Adipocyte (in vitro differentiated cells): Measurements from ENCODE around the gene PIGU.

ENCODE experiments used
- DNase-seq: peaks from one replicate; pipeline ENCODE4 v3.0.0-alpha.2; 2015; ENCODE audit warnings: low read depth
- H3K27me3 ChIP-seq: replicated peaks from 2 replicates; pipeline ENCODE4 v1.7.0; 2013; ENCODE audit warnings: mild to moderate bottlenecking, low read length, moderate library complexity; ENCODE audit not compliant: control insufficient read depth, insufficient read depth
- H3K36me3 ChIP-seq: 2 replicates; pipeline ENCODE4 v1.7.0; 2013; ENCODE audit warnings: low read length, mild to moderate bottlenecking, moderate library complexity; ENCODE audit not compliant: control insufficient read depth, insufficient read depth, severe bottlenecking
- H3K4me1 ChIP-seq: 2 replicates; pipeline ENCODE4 v1.7.0; 2013; ENCODE audit warnings: mild to moderate bottlenecking, low read length, moderate library complexity; ENCODE audit not compliant: control insufficient read depth, insufficient read depth
- H3K4me3 ChIP-seq: 2 replicates; pipeline ENCODE4 v1.7.0; 2013; ENCODE audit warnings: mild to moderate bottlenecking, low read length, moderate library complexity
- H3K9ac ChIP-seq: 2 replicates; pipeline ENCODE4 v1.7.0; 2013; ENCODE audit warnings: mild to moderate bottlenecking, low read length, moderate library complexity
- H3K9me3 ChIP-seq: 2 replicates; pipeline ENCODE4 v1.7.0; 2013; ENCODE audit warnings: mild to moderate bottlenecking, low read length, moderate library complexity; ENCODE audit not compliant: control insufficient read depth

Gene PIGU

GRCh38 chr20:34544109-34544796 lies 132.6 kb downstream of the PIGU start:
- Histone ChIP-seq H3K36me3 (peaks cover 30% of the 10 kb centered on the region), H3K9ac (no peak overlapping the region), H3K4me3 (no peak overlapping the region), H3K4me1 (no peaks in the 10 kb centered on the region), H3K27me3 (no peaks in the 10 kb centered on the region), H3K9me3 (no peaks in the 10 kb centered on the region)
- no peak for DNase-seq

GRCh38 chr20:34543463-34544056 lies 133.3 kb downstream of the PIGU start:
- H3K36me3 ChIP-seq: peaks cover 34% of the 10 kb centered on the region
- no peaks in the 10 kb centered on the region for H3K9me3 ChIP-seq
- no peak overlapping the region for H3K4me3 ChIP-seq
- DNase-seq: no peak
- no peaks in the 10 kb centered on the region for H3K27me3 ChIP-seq
- no peak overlapping the region for H3K9ac ChIP-seq
- no peaks in the 10 kb centered on the region for H3K4me1 ChIP-seq

- Histone ChIP-seq H3K27me3 (no peaks in the 10 kb centered on the region), H3K9me3 (no peaks in the 10 kb centered on the region), H3K4me3 (no peak overlapping the region), H3K4me1 (peaks cover 3% of the 10 kb centered on the region), H3K36me3 (peaks cover 36% of the 10 kb centered on the region), H3K9ac (no peak overlapping the region)
- DNase-seq: no peak
These were observed 134.5 kb downstream of the PIGU start for GRCh38 chr20:34542439-34542838.

GRCh38 chr20:34541917-34542316 lies 135.0 kb downstream of the PIGU start:
- DNase-seq: no peak
- H3K9ac ChIP-seq: no peak overlapping the region
- no peak overlapping the region for H3K4me3 ChIP-seq
- H3K36me3 ChIP-seq: peaks cover 42% of the 10 kb centered on the region
- no peaks in the 10 kb centered on the region for H3K9me3 ChIP-seq
- peaks cover 3% of the 10 kb centered on the region for H3K4me1 ChIP-seq
- no peaks in the 10 kb centered on the region for H3K27me3 ChIP-seq

- no peak overlapping the region for H3K9ac ChIP-seq
- H3K4me1 ChIP-seq: peaks cover 3% of the 10 kb centered on the region
- no peak overlapping the region for H3K4me3 ChIP-seq
- H3K36me3 ChIP-seq: peaks cover 45% of the 10 kb centered on the region
- no peaks in the 10 kb centered on the region for H3K27me3 ChIP-seq
- no peak for DNase-seq
- H3K9me3 ChIP-seq: no peaks in the 10 kb centered on the region
These were observed 135.5 kb downstream of the PIGU start for GRCh38 chr20:34541264-34541901.

GRCh38 chr20:34540596-34541263 lies 136.2 kb downstream of the PIGU start:
- no peak overlapping the region for H3K4me3 ChIP-seq
- DNase-seq: no peak
- H3K27me3 ChIP-seq: no peaks in the 10 kb centered on the region
- H3K4me1 ChIP-seq: peaks cover 3% of the 10 kb centered on the region
- H3K9me3 ChIP-seq: no peaks in the 10 kb centered on the region
- peaks cover 51% of the 10 kb centered on the region for H3K36me3 ChIP-seq
- H3K9ac ChIP-seq: no peak overlapping the region

- Histone ChIP-seq H3K36me3 (peaks cover 61% of the 10 kb centered on the region), H3K4me1 (peaks cover 3% of the 10 kb centered on the region), H3K27me3 (no peaks in the 10 kb centered on the region), H3K9ac (no peak overlapping the region), H3K4me3 (no peak overlapping the region), H3K9me3 (no peaks in the 10 kb centered on the region)
- DNase-seq: no peak
These were observed 137.1 kb downstream of the PIGU start for GRCh38 chr20:34539756-34540155.

- peaks cover 71% of the 10 kb centered on the region for H3K36me3 ChIP-seq
- peak overlapping the region; percentile 44 for H3K9ac ChIP-seq
- DNase-seq: peak; percentile 79
These were observed 138.2 kb downstream of the PIGU start for GRCh38 chr20:34538671-34539123.

GRCh38 chr20:34537651-34538050 lies 139.2 kb downstream of the PIGU start:
- Histone ChIP-seq H3K9me3 (no peaks in the 10 kb centered on the region), H3K9ac (no peak overlapping the region), H3K36me3 (peaks cover 75% of the 10 kb centered on the region), H3K4me1 (peaks cover 3% of the 10 kb centered on the region), H3K4me3 (no peak overlapping the region), H3K27me3 (no peaks in the 10 kb centered on the region)
- DNase-seq: no peak

More at GRCh38 chr20:34538671-34539123, 138.2 kb downstream of the PIGU start:
- H3K4me3 ChIP-seq: no peak overlapping the region
- H3K27me3 ChIP-seq: no peaks in the 10 kb centered on the region
- no peaks in the 10 kb centered on the region for H3K9me3 ChIP-seq
- peaks cover 3% of the 10 kb centered on the region for H3K4me1 ChIP-seq

- no peaks in the 10 kb centered on the region for H3K27me3 ChIP-seq
- H3K9ac ChIP-seq: no peak overlapping the region
- no peak for DNase-seq
- H3K9me3 ChIP-seq: no peaks in the 10 kb centered on the region
- H3K36me3 ChIP-seq: peaks cover 76% of the 10 kb centered on the region
- peaks cover 3% of the 10 kb centered on the region for H3K4me1 ChIP-seq
- no peak overlapping the region for H3K4me3 ChIP-seq
These were observed 140.0 kb downstream of the PIGU start for GRCh38 chr20:34536798-34537394.

GRCh38 chr20:34535857-34536256 lies 141.0 kb downstream of the PIGU start:
- Histone ChIP-seq H3K36me3 (peaks cover 71% of the 10 kb centered on the region), H3K9me3 (no peaks in the 10 kb centered on the region), H3K9ac (no peak overlapping the region), H3K4me1 (peaks cover 8% of the 10 kb centered on the region), H3K27me3 (no peaks in the 10 kb centered on the region), H3K4me3 (no peak overlapping the region)
- no peak for DNase-seq
